WTC11 (cell line): ENCODE results near the gene COG2.

Experiments used
- CREM ChIP-seq: sonication (generic); formaldehyde crosslinking; IDR thresholded peaks from 2 replicates; pipeline ENCODE4 v1.8.1; 2022; ENCODE audit warnings: mild to moderate bottlenecking, missing genetic modification reagents, moderate library complexity
- ELF4 ChIP-seq: sonication (generic); formaldehyde crosslinking; IDR thresholded peaks from 2 replicates; pipeline ENCODE4 v1.8.1; 2022; ENCODE audit warnings: low read depth, mild to moderate bottlenecking, moderate library complexity, missing genetic modification reagents
- GABPB1 ChIP-seq: sonication (generic); formaldehyde crosslinking; IDR thresholded peaks from 2 replicates; pipeline ENCODE4 v1.8.1; 2023; ENCODE audit warnings: mild to moderate bottlenecking, missing genetic modification reagents
- MYBL2 ChIP-seq: sonication (generic); formaldehyde crosslinking; IDR thresholded peaks from 2 replicates; pipeline ENCODE4 v1.8.1; 2023; ENCODE audit warnings: mild to moderate bottlenecking, moderate library complexity, missing genetic modification reagents
- NFATC4 ChIP-seq: fragments of 250-450 bp; sonication (Bioruptor Pico); IDR thresholded peaks from 2 replicates; pipeline ENCODE4 v1.9.0; 2021; ENCODE audit warnings: mild to moderate bottlenecking
- NR1H2 ChIP-seq: sonication (generic); formaldehyde crosslinking; IDR thresholded peaks from 2 replicates; pipeline ENCODE4 v1.9.0; 2021; ENCODE audit warnings: mild to moderate bottlenecking, moderate library complexity, missing genetic modification reagents
- SMAD3 ChIP-seq: sonication (generic); formaldehyde crosslinking; IDR thresholded peaks from 2 replicates; pipeline ENCODE4 v1.8.0; 2022; ENCODE audit warnings: missing genetic modification reagents, mild to moderate bottlenecking, borderline replicate concordance
- SMAD4 ChIP-seq: sonication (generic); formaldehyde crosslinking; IDR thresholded peaks from 2 replicates; pipeline ENCODE4 v1.8.0; 2022; ENCODE audit warnings: mild to moderate bottlenecking, missing genetic modification reagents
- ZNF138 ChIP-seq: sonication (generic); formaldehyde crosslinking; conservative IDR thresholded peaks from 2 replicates; pipeline ENCODE4 v1.8.1; 2022; ENCODE audit warnings: mild to moderate bottlenecking, moderate library complexity, missing genetic modification reagents
- ZNF263 ChIP-seq: sonication (generic); formaldehyde crosslinking; IDR thresholded peaks from 2 replicates; pipeline ENCODE4 v1.8.1; 2022; ENCODE audit warnings: low read depth, mild to moderate bottlenecking, moderate library complexity, missing genetic modification reagents
- ZNF423 ChIP-seq: fragments of 250-450 bp; sonication (Bioruptor Pico); IDR thresholded peaks from 2 replicates; pipeline ENCODE4 v2.1.2; 2022; ENCODE audit warnings: mild to moderate bottlenecking, moderate library complexity
- TF ChIP-seq, protein P1 (sequence below): fragments of 200-600 bp; IDR thresholded peaks from 2 replicates; pipeline ENCODE4 v1.8.0; 2022; ENCODE audit warnings: antibody characterized with exemption
- TF ChIP-seq, protein P2 (sequence below): sonication (generic); formaldehyde crosslinking; IDR thresholded peaks from 2 replicates; pipeline ENCODE4 v1.8.0; 2022; ENCODE audit warnings: mild to moderate bottlenecking, missing genetic modification reagents
- TF ChIP-seq, protein P3 (sequence below): sonication (generic); formaldehyde crosslinking; IDR thresholded peaks from 2 replicates; pipeline ENCODE4 v1.8.0; 2022; ENCODE audit warnings: mild to moderate bottlenecking, missing genetic modification reagents

DNA sequence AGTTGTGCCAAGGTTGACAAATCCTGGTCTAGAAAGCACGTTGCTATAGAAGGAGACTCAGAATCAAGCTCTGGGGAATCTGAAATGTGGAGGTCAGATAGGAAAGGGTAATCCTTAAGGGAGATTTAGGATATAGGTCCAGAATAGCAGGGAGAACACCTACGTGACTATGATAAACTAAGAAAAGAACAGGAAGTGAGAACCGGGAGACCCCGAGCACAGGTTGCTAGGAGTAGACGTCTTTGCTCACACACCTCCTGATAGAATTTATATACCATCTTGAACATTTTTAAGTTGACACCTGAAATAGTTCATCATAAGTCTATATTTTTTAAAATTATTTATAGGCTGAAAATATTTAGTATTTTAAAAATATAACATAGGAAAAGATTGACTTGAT lies 7.9 kb upstream of the COG2 start:
- TF ChIP-seq NFATC4 (CRISPR knock-in tag) (no peak), CREM (CRISPR knock-in tag) (no peak), SMAD4 (no peak), ZNF423 (CRISPR knock-in tag) (no peak), MYBL2 (CRISPR knock-in tag) (no peak), ELF4 (CRISPR knock-in tag) (no peak), SMAD3 (CRISPR knock-in tag) (no peak), GABPB1 (CRISPR knock-in tag) (no peak), ZNF138 (CRISPR knock-in tag) (no peak), ZNF263 (no peak), NR1H2 (CRISPR knock-in tag) (no peak)
- TF ChIP-seq, protein P1, sequence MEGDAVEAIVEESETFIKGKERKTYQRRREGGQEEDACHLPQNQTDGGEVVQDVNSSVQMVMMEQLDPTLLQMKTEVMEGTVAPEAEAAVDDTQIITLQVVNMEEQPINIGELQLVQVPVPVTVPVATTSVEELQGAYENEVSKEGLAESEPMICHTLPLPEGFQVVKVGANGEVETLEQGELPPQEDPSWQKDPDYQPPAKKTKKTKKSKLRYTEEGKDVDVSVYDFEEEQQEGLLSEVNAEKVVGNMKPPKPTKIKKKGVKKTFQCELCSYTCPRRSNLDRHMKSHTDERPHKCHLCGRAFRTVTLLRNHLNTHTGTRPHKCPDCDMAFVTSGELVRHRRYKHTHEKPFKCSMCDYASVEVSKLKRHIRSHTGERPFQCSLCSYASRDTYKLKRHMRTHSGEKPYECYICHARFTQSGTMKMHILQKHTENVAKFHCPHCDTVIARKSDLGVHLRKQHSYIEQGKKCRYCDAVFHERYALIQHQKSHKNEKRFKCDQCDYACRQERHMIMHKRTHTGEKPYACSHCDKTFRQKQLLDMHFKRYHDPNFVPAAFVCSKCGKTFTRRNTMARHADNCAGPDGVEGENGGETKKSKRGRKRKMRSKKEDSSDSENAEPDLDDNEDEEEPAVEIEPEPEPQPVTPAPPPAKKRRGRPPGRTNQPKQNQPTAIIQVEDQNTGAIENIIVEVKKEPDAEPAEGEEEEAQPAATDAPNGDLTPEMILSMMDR, result no peak
- TF ChIP-seq, protein P2, sequence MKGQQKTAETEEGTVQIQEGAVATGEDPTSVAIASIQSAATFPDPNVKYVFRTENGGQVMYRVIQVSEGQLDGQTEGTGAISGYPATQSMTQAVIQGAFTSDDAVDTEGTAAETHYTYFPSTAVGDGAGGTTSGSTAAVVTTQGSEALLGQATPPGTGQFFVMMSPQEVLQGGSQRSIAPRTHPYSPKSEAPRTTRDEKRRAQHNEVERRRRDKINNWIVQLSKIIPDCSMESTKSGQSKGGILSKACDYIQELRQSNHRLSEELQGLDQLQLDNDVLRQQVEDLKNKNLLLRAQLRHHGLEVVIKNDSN (CRISPR knock-in tag), result no peak
- TF ChIP-seq, protein P3, sequence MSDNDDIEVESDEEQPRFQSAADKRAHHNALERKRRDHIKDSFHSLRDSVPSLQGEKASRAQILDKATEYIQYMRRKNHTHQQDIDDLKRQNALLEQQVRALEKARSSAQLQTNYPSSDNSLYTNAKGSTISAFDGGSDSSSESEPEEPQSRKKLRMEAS (CRISPR knock-in tag), result no peak
